Right hindlimb (tissue), 1 donor: ENCODE measurements around the gene TMEM239.
"Not testable (repeated sequence)": the region's sequence is repeated elsewhere in the genome, so short reads cannot be mapped to it uniquely, and the experiment has no call there.

Source experiments
- DNase-seq: peaks from one replicate; pipeline ENCODE4 v3.0.0-alpha.2; 2018

TMEM239 gene

GRCh38 chr20:2799688-2800520 lies 16.3 kb upstream of the TMEM239 start:
- DNase-seq: peak; percentile 61

DNA sequence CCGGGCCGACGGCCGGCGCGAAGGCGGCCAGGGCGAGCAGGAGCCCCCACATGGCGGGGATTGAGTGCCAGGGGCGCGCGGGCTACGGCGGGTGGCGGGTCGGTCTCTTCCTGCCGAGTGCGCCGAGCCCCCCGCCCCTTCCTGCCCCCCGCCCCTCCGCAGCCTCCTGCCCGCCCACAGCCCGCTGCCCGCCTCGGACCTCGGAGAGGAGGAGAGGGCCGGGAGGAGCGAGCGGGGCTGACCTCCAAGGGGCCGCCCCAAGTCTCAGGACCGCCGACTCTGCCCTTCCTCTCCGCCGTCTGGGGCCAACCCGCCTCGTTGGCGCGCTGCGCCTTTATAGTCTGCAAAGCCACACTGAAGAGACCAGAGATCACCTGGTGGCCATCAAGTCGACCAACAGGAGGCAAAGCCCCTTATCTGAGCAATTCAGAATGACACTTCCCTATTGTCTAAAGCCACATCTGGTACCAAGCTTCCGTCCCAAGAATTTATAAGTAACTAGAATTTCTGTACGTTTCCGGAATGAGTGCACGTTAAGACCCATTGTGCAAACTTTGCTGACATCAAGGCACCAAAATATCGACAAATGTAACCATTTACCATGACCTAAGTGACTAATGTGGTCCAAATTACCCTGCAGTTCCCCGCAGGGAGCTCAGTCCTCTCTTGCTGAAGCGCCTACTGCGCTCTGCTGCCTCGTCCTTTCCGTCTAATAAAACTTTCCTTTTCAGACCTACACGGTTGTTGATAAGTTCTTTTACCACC lies 15.5 kb upstream of the TMEM239 start, which contains the start of gene CPXM1:
TSS of gene CPXM1 (minus strand) at position 107 of the 765 bp plus-strand sequence. CDS start at position 52, 55 bp downstream.
- peak; percentile 82 for DNase-seq

DNA sequence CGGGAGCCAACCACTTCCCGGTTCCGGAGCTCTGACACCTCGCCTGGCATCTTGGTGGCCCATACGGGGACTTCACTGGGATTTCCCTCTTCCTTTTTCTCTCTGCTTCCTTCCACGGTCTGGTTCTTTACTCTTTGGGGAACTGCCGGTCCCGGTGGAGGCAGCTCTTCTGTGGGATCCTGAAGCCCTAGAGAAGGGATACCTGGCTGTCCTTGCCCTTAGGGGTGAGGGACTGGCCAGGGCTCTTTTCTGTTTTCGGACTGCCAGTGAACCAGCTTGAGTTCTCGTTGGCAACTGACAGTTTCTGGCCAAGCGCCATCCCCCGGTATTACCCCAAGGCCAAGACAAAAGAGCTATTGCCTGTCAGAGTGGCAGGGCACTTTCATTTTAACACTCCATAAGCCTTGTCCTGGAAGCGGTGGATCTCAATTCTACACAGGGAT lies 14.9 kb upstream of the TMEM239 start:
- peak; percentile 20 for DNase-seq

DNA sequence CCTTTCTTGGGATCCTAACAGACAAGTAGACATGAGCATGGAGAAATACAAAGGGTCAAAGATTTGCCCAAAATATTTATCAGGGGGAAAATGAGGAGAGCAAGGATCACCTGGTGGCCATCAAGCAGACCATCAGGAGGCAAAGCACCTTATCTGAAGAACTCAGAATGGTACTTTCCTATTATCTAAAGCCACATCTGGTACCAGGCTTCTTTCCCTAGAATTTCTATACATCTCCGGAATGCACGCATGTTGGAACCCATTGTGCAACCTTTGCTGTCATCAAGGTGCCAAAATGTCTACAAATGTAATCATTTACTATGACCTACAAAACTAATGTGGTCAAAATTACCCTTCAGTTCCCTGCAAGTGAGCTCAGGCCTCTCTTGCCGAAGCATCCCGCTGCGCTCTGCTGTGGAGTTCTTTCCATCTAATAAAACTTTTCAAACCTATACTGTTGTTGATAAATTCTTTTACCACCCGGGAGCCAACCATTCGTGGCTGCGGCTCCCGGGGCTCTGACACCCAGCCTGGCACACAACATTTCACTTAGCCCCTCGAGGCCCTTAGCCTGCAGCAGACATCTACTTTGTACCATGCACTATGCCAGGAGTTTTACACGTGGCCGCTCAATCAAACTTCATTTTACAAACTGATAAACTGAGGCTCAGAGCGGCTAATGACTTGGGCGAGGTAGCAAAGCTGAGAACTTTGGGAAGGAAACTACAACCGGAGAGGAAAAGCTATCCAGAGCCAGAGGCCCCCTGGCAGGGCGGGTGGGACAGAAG lies 11.9 kb upstream of the TMEM239 start:
- no peak for DNase-seq

- DNase-seq: peak; percentile 35
These were observed 11.1 kb upstream of the TMEM239 start for GRCh38 chr20:2804852-2805688.

DNA sequence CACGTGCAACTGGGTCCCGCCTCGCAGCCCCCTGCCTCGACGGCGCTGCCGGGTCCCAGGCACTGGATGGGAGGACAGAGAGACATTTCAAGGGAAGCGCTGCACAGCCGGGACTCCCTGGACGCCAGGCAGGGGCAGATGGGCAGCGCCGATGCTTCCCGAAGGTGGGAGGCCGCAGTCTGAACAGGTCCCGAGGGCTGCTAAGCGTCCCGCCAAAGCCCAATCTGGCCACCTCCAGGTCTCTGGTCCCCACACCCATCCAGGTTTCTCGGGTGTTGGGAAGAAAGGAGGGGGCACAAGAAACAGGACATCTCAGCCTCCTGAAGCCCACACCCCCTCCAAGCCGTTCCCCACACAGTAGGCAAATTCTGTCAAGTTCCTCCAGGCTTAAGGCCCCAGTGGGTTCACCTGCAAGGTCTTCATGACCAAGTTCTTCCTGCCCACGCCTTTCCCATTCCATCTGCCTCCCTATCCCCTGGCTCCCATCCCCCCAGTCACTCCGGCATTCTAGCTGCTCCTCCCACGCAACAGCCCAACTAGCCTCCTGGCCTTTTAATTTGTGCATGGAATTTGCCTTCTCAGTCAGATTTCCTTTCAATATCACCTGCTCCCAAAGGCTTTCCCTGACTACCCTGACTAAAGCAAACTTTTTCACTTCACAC lies 10.3 kb upstream of the TMEM239 start:
- DNase-seq: peak; percentile 18

DNA sequence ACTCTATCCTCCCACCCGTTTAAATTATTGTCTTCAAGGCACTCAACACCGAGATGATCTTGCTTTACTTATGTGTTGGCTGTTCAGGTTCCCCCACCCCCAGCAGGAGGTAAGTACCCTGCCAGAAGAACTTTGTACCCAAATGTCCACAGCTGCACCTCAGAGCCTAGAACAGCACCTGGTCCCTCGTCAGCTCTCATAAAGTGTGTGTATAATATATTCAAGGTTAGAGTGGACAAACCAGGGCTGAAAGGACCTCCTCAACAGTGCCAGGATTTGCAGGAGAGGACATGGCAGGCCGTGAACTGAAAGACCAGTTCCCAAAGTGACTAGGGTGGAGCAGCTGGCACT lies 9.8 kb upstream of the TMEM239 start:
- no peak for DNase-seq

DNA sequence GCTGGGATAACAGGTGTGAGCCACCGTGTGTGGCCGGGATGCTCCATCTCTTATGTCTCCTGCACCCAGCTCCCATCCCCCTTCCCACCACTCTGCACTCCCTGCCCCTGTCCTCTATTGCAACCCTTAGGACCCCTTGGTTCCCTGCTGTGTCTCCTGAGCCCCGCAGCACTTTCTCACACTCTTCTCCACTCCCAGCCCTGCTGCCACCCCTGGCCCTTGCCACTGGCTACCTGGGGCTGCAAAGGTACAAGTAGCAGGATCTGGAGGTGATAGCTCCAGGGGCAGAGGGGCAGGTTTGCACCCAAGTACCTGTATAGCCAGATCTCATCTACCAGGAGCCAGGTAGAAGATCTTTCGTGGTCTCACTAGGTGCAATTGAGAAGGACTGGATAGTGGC lies 9.1 kb upstream of the TMEM239 start:
- DNase-seq: no peak

GRCh38 chr20:2807929-2808328 lies 8.2 kb upstream of the TMEM239 start:
- not testable (repeated sequence) for DNase-seq

DNA sequence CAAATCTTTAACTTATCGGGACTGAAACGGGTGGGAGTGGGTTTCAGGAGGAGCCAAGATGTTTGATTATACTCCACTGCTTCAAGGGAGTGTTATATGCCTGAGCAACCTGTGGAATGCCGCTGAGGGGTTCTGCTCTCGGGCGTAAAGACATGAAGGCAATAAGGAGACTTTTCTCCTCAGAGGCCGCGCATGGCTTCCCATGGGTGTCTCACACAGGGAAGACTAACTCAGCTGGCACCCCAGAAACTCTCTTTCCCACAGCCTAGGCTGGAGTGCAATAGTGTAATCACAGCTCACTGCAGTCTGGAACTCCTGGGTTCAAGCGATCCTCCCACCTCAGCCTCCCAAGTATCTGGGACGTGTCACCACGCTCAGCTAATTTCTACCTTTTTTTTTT lies 6.5 kb upstream of the TMEM239 start:
- DNase-seq: no peak

- no peak for DNase-seq
These were observed 4.0 kb upstream of the TMEM239 start for GRCh38 chr20:2812189-2812588.

GRCh38 chr20:2814076-2814475 lies 2.1 kb upstream of the TMEM239 start:
- DNase-seq: no peak

DNA sequence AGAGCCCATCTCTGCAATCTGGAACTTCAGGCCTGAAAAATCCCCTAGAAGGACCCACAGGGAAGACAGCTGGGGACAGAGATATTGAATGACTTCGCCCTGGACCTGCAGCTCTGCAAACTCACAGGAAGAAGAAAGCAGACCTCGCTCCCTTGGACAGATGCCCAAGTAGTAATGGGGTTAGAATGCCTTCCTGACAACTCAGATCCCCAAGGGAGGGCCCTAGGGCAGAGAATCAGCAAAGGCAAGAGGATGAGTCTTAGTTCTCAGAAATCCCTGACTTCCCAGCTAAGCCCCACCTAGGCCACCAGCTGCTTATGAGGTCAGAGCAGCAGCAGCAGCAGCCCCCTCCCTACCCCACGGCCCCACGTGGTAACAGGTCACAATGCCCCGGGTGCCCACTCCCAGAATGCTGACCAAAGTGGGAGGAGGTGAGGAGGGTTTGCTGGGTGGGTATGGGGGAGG lies 1.5 kb upstream of the TMEM239 start, which contains the start of gene C20orf141:
TSS of gene C20orf141 (plus strand) at position 401 of the 465 bp plus-strand sequence. CDS start 198 bp downstream, outside the sequence.
- no peak for DNase-seq

DNA sequence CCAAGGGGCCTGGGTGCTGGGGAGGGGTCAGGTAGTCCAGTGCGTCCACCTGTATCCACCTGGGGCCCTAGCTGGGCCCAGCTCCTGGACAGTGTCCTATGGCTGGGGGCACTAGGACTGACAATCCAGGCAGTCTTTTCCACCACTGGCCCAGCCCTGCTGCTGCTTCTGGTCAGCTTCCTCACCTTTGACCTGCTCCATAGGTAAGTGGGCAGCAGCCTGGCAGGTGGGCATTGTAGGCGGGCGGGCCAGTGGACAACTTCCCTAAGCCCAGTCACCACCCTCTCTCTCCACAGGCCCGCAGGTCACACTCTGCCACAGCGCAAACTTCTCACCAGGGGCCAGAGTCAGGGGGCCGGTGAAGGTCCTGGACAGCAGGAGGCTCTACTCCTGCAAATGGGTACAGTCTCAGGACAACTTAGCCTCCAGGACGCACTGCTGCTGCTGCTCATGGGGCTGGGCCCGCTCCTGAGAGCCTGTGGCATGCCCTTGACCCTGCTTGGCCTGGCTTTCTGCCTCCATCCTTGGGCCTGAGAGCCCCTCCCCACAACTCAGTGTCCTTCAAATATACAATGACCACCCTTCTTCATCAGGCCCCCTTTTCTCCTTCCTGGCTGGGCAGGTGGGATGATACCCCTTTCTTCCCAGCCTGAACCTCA lies 793 bp upstream of the TMEM239 start:
- DNase-seq: no peak

DNA sequence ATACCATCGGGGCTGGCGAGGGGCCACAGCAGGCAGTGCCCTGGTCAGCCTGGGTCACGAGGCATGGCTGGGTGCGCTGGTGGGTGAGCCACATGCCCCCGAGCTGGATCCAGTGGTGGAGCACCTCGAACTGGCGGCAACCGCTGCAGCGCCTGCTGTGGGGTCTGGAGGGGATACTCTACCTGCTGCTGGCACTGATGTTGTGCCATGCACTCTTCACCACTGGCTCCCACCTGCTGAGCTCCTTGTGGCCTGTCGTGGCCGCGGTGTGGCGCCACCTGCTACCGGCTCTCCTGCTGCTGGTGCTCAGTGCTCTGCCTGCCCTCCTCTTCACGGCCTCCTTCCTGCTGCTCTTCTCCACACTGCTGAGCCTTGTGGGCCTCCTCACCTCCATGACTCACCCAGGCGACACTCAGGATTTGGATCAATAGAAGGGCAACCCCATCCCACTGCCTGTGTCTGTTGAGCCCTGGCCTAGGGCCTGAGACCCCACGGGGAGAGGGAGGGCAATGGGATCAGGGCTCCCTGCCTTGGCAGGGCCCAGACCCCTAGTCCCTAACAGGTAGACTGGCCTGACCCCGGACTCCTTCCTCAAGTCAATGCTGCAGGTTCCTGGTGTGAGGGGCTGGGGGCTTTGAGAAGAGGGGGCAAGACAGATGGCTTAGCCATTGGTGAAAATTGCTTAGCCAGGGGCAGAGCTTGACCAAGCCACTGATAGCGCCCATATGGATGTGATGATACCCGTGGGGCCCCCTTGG lies 598 bp downstream of the TMEM239 start:
- no peak for DNase-seq

- DNase-seq: no peak
These were observed 1.2 kb downstream of the TMEM239 start for GRCh38 chr20:2817341-2817726.

DNA sequence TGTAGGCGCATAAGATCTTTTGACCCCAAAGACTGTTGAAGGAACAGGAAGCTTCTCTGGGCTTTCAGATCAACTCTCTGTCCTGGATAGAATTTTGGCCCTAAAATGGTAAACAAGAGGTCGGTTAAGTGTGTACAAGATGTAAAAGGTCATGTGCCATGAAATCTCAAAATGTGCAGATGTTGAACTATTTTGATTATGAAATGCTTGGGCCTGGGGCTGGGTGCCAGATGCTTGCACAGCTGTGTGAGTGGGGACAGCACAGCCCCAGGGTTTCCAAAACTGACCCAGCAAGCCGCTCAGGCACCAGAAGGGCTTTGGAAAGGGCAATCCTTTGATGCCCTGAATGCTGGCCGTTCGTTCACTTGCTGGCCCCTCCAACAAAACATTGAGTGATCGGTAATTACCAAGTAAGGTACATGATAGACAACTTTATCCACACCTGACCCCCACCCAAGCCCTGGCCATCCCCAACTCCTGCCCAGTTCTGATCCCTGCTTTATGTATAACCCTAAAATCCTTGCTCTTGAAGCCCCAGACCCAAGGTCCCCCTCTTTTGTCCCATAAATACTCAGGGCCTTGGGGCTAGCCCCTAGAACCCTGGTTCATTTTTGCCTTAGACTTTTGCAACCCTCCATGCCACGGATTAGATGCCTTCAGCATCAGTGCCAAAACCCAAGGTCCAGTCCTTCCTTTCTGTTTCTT lies 1.9 kb downstream of the TMEM239 start:
- no peak for DNase-seq

GRCh38 chr20:2820084-2820895 lies 4.1 kb downstream of the TMEM239 start:
- DNase-seq: peak; percentile 28
